Endothelial cell of umbilical vein (primary cell): ENCODE data around the gene OTUD5. TPM values are rescaled to one million over a fixed set of nuclear protein-coding genes. Genes with fewer than 3 reads are reported as not detected.

ENCODE experiments used
- BruUV-seq: library from RNA; stranded (reverse); fragments of 400-500 nt; replicated peaks from 2 replicates; lab custom pipeline; 2021; lab: Mats Ljungman, UMichigan
- CTCF ChIA-PET: fragments of 300-600, 350-600 bp; sonication (Branson Sonifier 250); formaldehyde crosslinking; loops from one replicate; lab custom pipeline; 2021; ENCODE audit warnings: antibody characterized with exemption, inconsistent platforms; lab: Charles Lee
- POLR2A ChIA-PET: fragments of 300-600, 350-600 bp; sonication (Branson Sonifier 250); formaldehyde crosslinking; loops from one replicate; lab custom pipeline; 2021; ENCODE audit warnings: antibody characterized with exemption, inconsistent platforms; lab: Charles Lee
- DNase-seq: peaks from one replicate; pipeline ENCODE4 v3.0.0-alpha.2; 2011; ENCODE audit warnings: low read depth, low spot score
- FAIRE-seq: peaks from 2 replicates; lab custom pipeline; 2011; peaks lifted over from hg19 to GRCh38; lab: Jason Lieb, UNC
- H2AFZ ChIP-seq: 2 replicates; pipeline ENCODE4 v1.6.0; 2012; ENCODE audit warnings: low read depth, low read length, control low read depth, inconsistent platforms
- H3K27ac ChIP-seq: 2 replicates; pipeline ENCODE4 v1.5.1; 2011; ENCODE audit warnings: low read depth, mild to moderate bottlenecking, control low read depth, low read length, moderate library complexity; ENCODE audit not compliant: insufficient read depth
- H3K27me3 ChIP-seq, 2 experiments: 2 replicates each; pipeline versions ENCODE4 v1.6.0 to v1.6.1; 2011; ENCODE audit warnings: low read length in 2 of 2, mixed read lengths in 1 of 2; ENCODE audit not compliant: control insufficient read depth in 2 of 2, insufficient read depth in 2 of 2
- H3K36me3 ChIP-seq, 2 experiments: 2 replicates in 1 of 2; 3 replicates in 1 of 2; pipeline ENCODE4 v1.5.1; 2011; ENCODE audit warnings: low read length in 2 of 2, mild to moderate bottlenecking in 1 of 2, moderate library complexity in 1 of 2; ENCODE audit not compliant: control insufficient read depth in 2 of 2, insufficient read depth in 2 of 2; ENCODE audit errors: extremely low read depth in 1 of 2
- H3K4me1 ChIP-seq: 3 replicates; pipeline ENCODE4 v1.5.1; 2011; ENCODE audit warnings: mild to moderate bottlenecking, low read length; ENCODE audit not compliant: control insufficient read depth, insufficient read depth; ENCODE audit errors: extremely low read depth
- H3K4me2 ChIP-seq: 2 replicates; pipeline ENCODE4 v1.6.1; 2011; ENCODE audit warnings: low read length, control low read depth, mixed read lengths; ENCODE audit not compliant: insufficient read depth
- H3K4me3 ChIP-seq, 3 experiments: fragments of 200-600 bp in 1 of 3; sonication (generic), shearing (Covaris generic) in 1 of 3; replicated peaks in 1 of 3; 2 replicates each; pipeline ENCODE4 v1.5.1; 2011 to 2016; ENCODE audit warnings: control low read depth in 3 of 3, low read length in 3 of 3, mild to moderate bottlenecking in 2 of 3, inconsistent platforms in 1 of 3, low read depth in 1 of 3, moderate library complexity in 1 of 3; ENCODE audit not compliant: insufficient read depth in 1 of 3
- H3K79me2 ChIP-seq: 2 replicates; pipeline ENCODE4 v1.6.0; 2012; ENCODE audit warnings: low read length, inconsistent platforms; ENCODE audit not compliant: control insufficient read depth, insufficient read depth
- H3K9ac ChIP-seq: replicated peaks from 2 replicates; pipeline ENCODE3; 2011; ENCODE audit warnings: low read length, control low read depth; ENCODE audit not compliant: insufficient read depth; ENCODE audit errors: extremely low read depth
- H3K9me1 ChIP-seq: replicated peaks from 3 replicates; pipeline ENCODE4 v1.6.0; 2011; ENCODE audit warnings: mild to moderate bottlenecking, low read length; ENCODE audit not compliant: control insufficient read depth, insufficient read depth; ENCODE audit errors: extremely low read depth
- H3K9me3 ChIP-seq: replicated peaks from 2 replicates; pipeline ENCODE4 v1.5.1; 2012; ENCODE audit warnings: low read length, inconsistent platforms; ENCODE audit not compliant: control insufficient read depth, insufficient read depth
- H4K20me1 ChIP-seq: replicated peaks from 2 replicates; pipeline ENCODE3; 2011; ENCODE audit warnings: mild to moderate bottlenecking, low read length; ENCODE audit not compliant: control insufficient read depth, insufficient read depth; ENCODE audit errors: extremely low read depth
- CTCF ChIP-seq, 2 donors: IDR thresholded peaks; 1 replicate in 1 of 2; 2 replicates in 1 of 2; pipeline ENCODE4 v1.5.1; 2011; ENCODE audit warnings: low read length in 2 of 2, mild to moderate bottlenecking in 2 of 2, moderate library complexity in 2 of 2, control low read depth in 1 of 2, inconsistent platforms in 1 of 2, low read depth in 1 of 2; ENCODE audit not compliant: insufficient read depth in 1 of 2; ENCODE audit errors: extremely low read depth in 1 of 2
- EZH2 ChIP-seq: IDR thresholded peaks from 2 replicates; pipeline ENCODE4 v1.6.1; 2012; ENCODE audit warnings: borderline replicate concordance, low read depth, mild to moderate bottlenecking, moderate library complexity, low read length, inconsistent platforms; ENCODE audit not compliant: severe bottlenecking
- FOS ChIP-seq: IDR thresholded peaks from 2 replicates; pipeline ENCODE4 v1.6.1; 2011; ENCODE audit warnings: mild to moderate bottlenecking, low read length, moderate library complexity, borderline replicate concordance; ENCODE audit not compliant: insufficient read depth
- GATA2 ChIP-seq: IDR thresholded peaks from 2 replicates; pipeline ENCODE4 v1.7.0; 2011; ENCODE audit warnings: low read depth, mild to moderate bottlenecking, moderate library complexity, mixed read lengths, low read length; ENCODE audit not compliant: insufficient read length, insufficient read depth
- JUN ChIP-seq: IDR thresholded peaks from 2 replicates; pipeline ENCODE4 v1.6.1; 2011; ENCODE audit warnings: borderline replicate concordance, low read depth; ENCODE audit not compliant: insufficient read length, insufficient read depth
- MAX ChIP-seq: IDR thresholded peaks from 2 replicates; pipeline ENCODE4 v1.6.1; 2011; ENCODE audit not compliant: insufficient read depth, insufficient read length
- MYC ChIP-seq: IDR thresholded peaks from one replicate; pipeline ENCODE4 v1.6.1; 2011; ENCODE audit warnings: mild to moderate bottlenecking, low read depth, low read length
- POLR2A ChIP-seq: IDR thresholded peaks from 2 replicates; pipeline ENCODE4 v1.6.1; 2012; ENCODE audit warnings: low read depth, mild to moderate bottlenecking, control low read depth, low read length
- POLR2AphosphoS5 ChIP-seq: IDR thresholded peaks from 2 replicates; pipeline ENCODE4 v1.6.1; 2012; ENCODE audit warnings: low read depth, mild to moderate bottlenecking, control low read depth, low read length, moderate library complexity; ENCODE audit not compliant: insufficient read depth
- dilution Hi-C: fragments of 300-500 bp; cut with MboI; formaldehyde crosslinking; loops from one replicate; pipeline ENCODE4 v1.15.0; 2019; ENCODE audit warnings: low sequenced_read_pairs; ENCODE audit not compliant: extremely low pct_ligation_motif_present
- intact Hi-C: fragments of 100-400 bp; cut with micrococcal nuclease; formaldehyde crosslinking; loops from one replicate; pipeline ENCODE4 v1.10.0; 2022
- polyA plus RNA-seq, 4 experiments: library from polyadenylated mRNA; depleted of rRNA in 3 of 4; stranded (reverse) in 3 of 4; unstranded in 1 of 4; fragments of >200 nt; gene quantifications; 2 replicates each; pipeline versions ENCODE4 v1.2.1 to v1.2.3, GENCODE V29; 2011 to 2012; ENCODE audit warnings: missing spikeins in 1 of 4
- total RNA-seq: library from RNA; stranded (reverse); gene quantifications from 2 replicates; pipeline ENCODE4 v1.2.3, GENCODE V29; 2021

OTUD5 gene
- total and polyA plus RNA-seq, 2 donors (not counting 3 experiments of a cell fraction or from before 2014, with no cell fraction given): 44.3 to 44.6 TPM

DNA sequence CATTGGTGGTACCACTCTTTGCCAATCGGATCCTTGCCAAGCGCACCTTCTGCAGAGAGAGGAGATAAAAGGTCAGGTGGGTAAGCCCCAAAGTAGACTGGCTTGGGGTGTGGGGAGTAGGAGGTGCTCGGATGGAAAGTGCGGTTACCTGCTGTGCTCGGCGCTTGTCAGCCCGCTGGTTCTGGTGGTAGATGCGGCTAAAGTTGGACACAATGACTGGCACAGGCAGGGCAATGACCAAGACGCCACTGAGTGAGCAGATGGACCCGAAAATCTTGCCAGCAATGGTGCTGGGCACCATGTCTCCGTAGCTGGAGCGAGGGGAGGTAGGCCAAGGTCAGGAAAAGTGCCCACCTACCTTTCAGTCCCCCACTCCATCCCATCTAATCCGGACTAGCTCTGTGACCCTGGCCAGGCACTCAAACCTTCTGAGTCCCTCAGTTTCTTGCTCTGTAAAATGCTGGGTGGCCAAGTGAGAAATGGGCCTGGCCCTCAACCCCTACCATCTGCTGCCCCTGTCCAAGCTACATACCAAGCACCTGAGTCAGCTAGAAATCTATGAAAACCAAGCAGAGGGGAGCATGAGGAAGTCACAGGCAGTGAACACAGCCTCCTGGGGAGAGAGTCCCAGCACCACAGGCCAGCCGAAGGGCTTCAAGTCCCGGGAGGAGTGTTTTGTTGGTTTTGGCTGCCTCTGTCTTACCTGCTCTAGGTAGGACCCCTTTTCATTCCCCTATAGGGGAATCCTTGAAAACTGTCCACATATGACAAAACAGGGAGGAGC is 9.6 kb upstream of the OTUD5 start:
- intact Hi-C loops: no loop called here
- Histone ChIP-seq H3K4me3 (no peak overlapping the region), H3K9ac (no peak overlapping the region), H4K20me1 (no peaks in the 10 kb centered on the region), H3K27ac (no peak overlapping the region), H3K79me2 (no peaks in the 10 kb centered on the region), H3K9me3 (no peaks in the 10 kb centered on the region), H2AFZ (no peak overlapping the region), H3K27me3 (no peaks in the 10 kb centered on the region), H3K36me3 (no peaks in the 10 kb centered on the region), H3K4me1 (peaks cover 4% of the 10 kb centered on the region), H3K9me1 (no peaks in the 10 kb centered on the region), H3K4me2 (no peak overlapping the region)
- TF ChIP-seq GATA2: no peak
- TF ChIP-seq EZH2: no peak
- no peak for TF ChIP-seq FOS
- no peak for TF ChIP-seq POLR2AphosphoS5
- TF ChIP-seq POLR2A: no peak
- TF ChIP-seq MYC: no peak
- no peak for TF ChIP-seq MAX
- TF ChIP-seq JUN: no peak
- no peak for TF ChIP-seq CTCF (IDR thresholded peaks at IDR 0.05; ENCODE audit: extremely low read depth in 1 of 2, insufficient read depth in 1 of 2, low read depth in 1 of 2, low read length in 2 of 2)
- FAIRE-seq: no peak
- CTCF ChIA-PET: no interaction called here
- no peak for DNase-seq
- no TSS peak for BruUV-seq
- dilution Hi-C loops: no loop called here
- POLR2A ChIA-PET: no interaction called here
